ENCODE measurements around the gene CXCL17.

The CXCL17 gene

GRCh38 chr19:42397263-42398166 is 45.2 kb downstream of the CXCL17 start:
- no peak for DNase-seq

- DNase-seq, result peak; percentile 86
Measured at GRCh38 chr19:42396381-42397262, 46.1 kb downstream of the CXCL17 start.

- DNase-seq, result no peak
Measured at GRCh38 chr19:42394751-42395150, 48.0 kb downstream of the CXCL17 start.

DNA sequence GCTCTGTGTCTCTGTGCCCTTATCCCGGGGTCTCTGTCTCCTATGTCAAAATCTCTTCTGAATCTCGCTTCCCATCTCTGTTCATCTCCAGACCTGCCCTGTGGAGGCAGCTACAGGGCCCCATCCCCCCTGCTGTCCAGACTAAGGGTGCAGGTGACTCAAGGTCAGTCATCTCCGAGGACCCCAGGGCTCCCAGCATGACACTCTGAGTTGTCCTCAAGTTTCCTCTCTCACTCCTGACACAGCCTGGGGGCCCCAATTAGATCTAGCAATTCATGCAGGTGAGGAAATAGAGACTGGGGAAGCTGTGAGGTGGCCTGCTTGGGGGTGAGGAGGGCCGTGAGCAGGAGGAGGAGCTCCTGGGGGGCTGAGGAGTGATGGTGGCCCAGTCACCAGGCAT is 50.6 kb downstream of the CXCL17 start:
- DNase-seq, result no peak

DNA sequence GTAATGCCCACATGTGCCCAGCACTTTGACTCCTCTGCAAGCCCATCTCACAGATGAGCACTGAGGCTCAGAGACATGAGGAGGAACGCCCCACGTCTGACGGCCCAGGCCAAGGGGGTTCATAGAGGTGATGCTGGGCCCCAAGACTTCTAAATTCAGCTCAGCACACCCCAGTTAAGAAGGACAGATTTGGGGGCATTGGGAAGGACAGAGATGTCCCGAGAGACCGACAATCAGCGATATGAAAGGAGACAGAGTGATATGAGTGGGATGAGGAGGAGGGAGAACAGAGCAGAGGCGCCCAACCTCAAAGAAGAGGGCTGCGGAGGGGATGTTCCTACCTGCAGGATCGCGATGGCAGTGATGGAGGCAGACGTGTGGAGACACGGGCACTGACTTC is 52.8 kb downstream of the CXCL17 start, which contains the start of gene CNFN:
CNFN (minus strand) TSS at position 399 of the 400 bp plus-strand sequence. CDS start 1,260 bp downstream, outside the sequence.
- no peak for DNase-seq

- no peak for DNase-seq
Measured at GRCh38 chr19:42388851-42389489, 53.8 kb downstream of the CXCL17 start.

DNA sequence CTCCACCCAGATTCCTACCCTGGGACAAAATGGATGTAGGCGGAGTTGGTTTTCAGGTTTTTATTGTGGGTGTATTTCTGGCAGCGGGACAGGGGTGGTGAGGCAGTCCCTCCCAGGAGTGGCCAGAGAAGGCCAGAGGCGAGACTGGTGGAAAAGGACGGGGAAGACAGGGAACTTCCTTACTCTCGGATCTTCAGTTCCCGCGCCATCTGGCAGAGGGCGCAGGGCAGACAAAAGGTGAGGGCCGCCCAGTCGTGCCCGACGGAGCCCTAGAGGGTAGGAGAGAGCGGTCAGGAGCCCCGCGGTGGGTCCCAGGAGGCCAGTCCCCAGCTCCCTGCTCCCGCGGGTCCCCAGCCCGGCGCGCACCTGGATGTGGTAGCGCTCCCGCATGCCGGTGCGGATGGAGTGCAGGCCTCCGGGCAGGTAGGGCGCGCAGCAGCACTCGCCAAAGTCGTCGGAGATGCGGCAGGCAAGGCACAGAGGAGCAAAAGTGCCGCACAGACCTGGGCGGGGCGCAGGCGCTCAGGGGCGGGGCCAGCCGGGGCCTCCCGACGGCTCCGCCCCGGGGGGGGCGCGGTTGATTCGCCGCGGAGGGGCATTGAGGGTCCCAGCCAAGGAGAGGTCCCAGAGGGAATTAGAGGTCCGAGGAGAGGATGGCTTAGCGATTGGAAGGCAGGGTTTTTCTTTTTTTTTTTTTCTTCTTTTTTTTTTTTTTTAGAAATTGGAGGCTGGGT is 55.6 kb downstream of the CXCL17 start:
- DNase-seq, result peak; percentile 59

DNA sequence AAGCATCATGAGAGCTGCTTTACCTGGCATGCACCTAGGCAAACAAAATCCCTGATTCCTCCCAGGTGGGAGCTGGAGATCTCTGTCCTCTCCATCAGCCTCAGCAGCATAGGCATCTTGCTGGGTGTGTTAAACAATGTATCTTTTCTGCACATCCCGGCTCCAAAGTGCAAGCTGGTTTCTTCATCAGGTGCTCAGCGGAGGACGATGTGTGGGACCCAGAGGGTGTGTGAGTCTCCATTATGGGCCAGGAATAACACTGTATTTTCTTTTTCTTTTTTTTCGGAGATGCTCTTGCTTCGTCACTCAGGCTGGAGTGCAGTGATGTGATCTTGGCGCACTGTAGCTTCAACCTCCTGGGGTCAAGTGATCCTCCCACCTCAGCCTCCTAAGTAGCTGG is 62.6 kb downstream of the CXCL17 start:
- DNase-seq, result no peak

Measured in central memory CD4-positive, alpha-beta T cell (primary cell).